ENCODE measurements around the gene MAN1A2.
"Not testable (repeated sequence)": the region's sequence is repeated elsewhere in the genome, so short reads cannot be mapped to it uniquely, and the experiment has no call there.

Gene MAN1A2

GRCh38 chr1:117413412-117413811 is 46.2 kb downstream of the MAN1A2 start:
- no peak overlapping the region for H3K4me2 ChIP-seq (ENCODE audit: low read length)
- H3K9ac ChIP-seq (ENCODE audit: low read depth, low read length): no peak overlapping the region
- H3K4me3 ChIP-seq (ENCODE audit: low read length): no peak overlapping the region
- no peaks in the 10 kb centered on the region for H3K9me3 ChIP-seq (replicated peaks; ENCODE audit: low read length)
- H3K27me3 ChIP-seq (ENCODE audit: control insufficient read depth, insufficient read depth, low read length): no peaks in the 10 kb centered on the region
- H3K36me3 ChIP-seq (ENCODE audit: insufficient read depth, low read length): peaks cover 2% of the 10 kb centered on the region
- peaks cover 4% of the 10 kb centered on the region for H3K4me1 ChIP-seq (ENCODE audit: control insufficient read depth, insufficient read depth, low read length)

- Histone ChIP-seq H3K36me3 (ENCODE audit: insufficient read depth, low read length) (peaks cover 2% of the 10 kb centered on the region), H3K9me3 (replicated peaks; ENCODE audit: low read length) (no peaks in the 10 kb centered on the region)
Measured at GRCh38 chr1:117414943-117415342, 47.7 kb downstream of the MAN1A2 start.

GRCh38 chr1:117416004-117416403 is 48.8 kb downstream of the MAN1A2 start:
- no peak overlapping the region for H3K4me2 ChIP-seq (ENCODE audit: low read length)
- no peaks in the 10 kb centered on the region for H3K27me3 ChIP-seq (ENCODE audit: control insufficient read depth, insufficient read depth, low read length)
- no peaks in the 10 kb centered on the region for H3K9me3 ChIP-seq (replicated peaks; ENCODE audit: low read length)
- no peak overlapping the region for H3K9ac ChIP-seq (ENCODE audit: low read depth, low read length)
- H3K4me3 ChIP-seq (ENCODE audit: low read length): no peak overlapping the region
- H3K36me3 ChIP-seq (ENCODE audit: insufficient read depth, low read length): peaks cover 2% of the 10 kb centered on the region
- peaks cover 4% of the 10 kb centered on the region for H3K4me1 ChIP-seq (ENCODE audit: control insufficient read depth, insufficient read depth, low read length)

More at GRCh38 chr1:117414943-117415342, 47.7 kb downstream of the MAN1A2 start:
- H3K4me3 ChIP-seq (ENCODE audit: low read length): no peak overlapping the region
- H3K4me1 ChIP-seq (ENCODE audit: control insufficient read depth, insufficient read depth, low read length): peaks cover 4% of the 10 kb centered on the region
- no peaks in the 10 kb centered on the region for H3K27me3 ChIP-seq (ENCODE audit: control insufficient read depth, insufficient read depth, low read length)
- H3K4me2 ChIP-seq (ENCODE audit: low read length): no peak overlapping the region
- H3K9ac ChIP-seq (ENCODE audit: low read depth, low read length): no peak overlapping the region

GRCh38 chr1:117416546-117417125 is 49.4 kb downstream of the MAN1A2 start:
- Histone ChIP-seq H3K4me3 (ENCODE audit: low read length) (no peak overlapping the region), H3K9ac (ENCODE audit: low read depth, low read length) (no peak overlapping the region), H3K4me2 (ENCODE audit: low read length) (no peak overlapping the region), H3K27me3 (ENCODE audit: control insufficient read depth, insufficient read depth, low read length) (no peaks in the 10 kb centered on the region), H3K36me3 (ENCODE audit: insufficient read depth, low read length) (peaks cover 2% of the 10 kb centered on the region), H3K9me3 (replicated peaks; ENCODE audit: low read length) (no peaks in the 10 kb centered on the region), H3K4me1 (ENCODE audit: control insufficient read depth, insufficient read depth, low read length) (peaks cover 4% of the 10 kb centered on the region)

- H3K27me3 ChIP-seq (ENCODE audit: control insufficient read depth, insufficient read depth, low read length): no peaks in the 10 kb centered on the region
- peaks cover 3% of the 10 kb centered on the region for H3K9me3 ChIP-seq (replicated peaks; ENCODE audit: low read length)
- no peak overlapping the region for H3K9ac ChIP-seq (ENCODE audit: low read depth, low read length)
- no peak overlapping the region for H3K4me2 ChIP-seq (ENCODE audit: low read length)
- H3K36me3 ChIP-seq (ENCODE audit: insufficient read depth, low read length): peaks cover 13% of the 10 kb centered on the region
- H3K4me1 ChIP-seq (ENCODE audit: control insufficient read depth, insufficient read depth, low read length): no peaks in the 10 kb centered on the region
- no peak overlapping the region for H3K4me3 ChIP-seq (ENCODE audit: low read length)
Measured at GRCh38 chr1:117425050-117425734, 57.9 kb downstream of the MAN1A2 start.

- H3K4me1 ChIP-seq (ENCODE audit: control insufficient read depth, insufficient read depth, low read length): no peaks in the 10 kb centered on the region
- peaks cover 13% of the 10 kb centered on the region for H3K36me3 ChIP-seq (ENCODE audit: insufficient read depth, low read length)
- no peak overlapping the region for H3K4me3 ChIP-seq (ENCODE audit: low read length)
- no peaks in the 10 kb centered on the region for H3K27me3 ChIP-seq (ENCODE audit: control insufficient read depth, insufficient read depth, low read length)
- H3K9ac ChIP-seq (ENCODE audit: low read depth, low read length): no peak overlapping the region
- H3K4me2 ChIP-seq (ENCODE audit: low read length): no peak overlapping the region
- H3K9me3 ChIP-seq (replicated peaks; ENCODE audit: low read length): peaks cover 3% of the 10 kb centered on the region
Measured at GRCh38 chr1:117427297-117427696, 60.0 kb downstream of the MAN1A2 start.

- Histone ChIP-seq H3K27me3 (ENCODE audit: control insufficient read depth, insufficient read depth, low read length) (no peaks in the 10 kb centered on the region), H3K4me2 (ENCODE audit: low read length) (no peak overlapping the region), H3K9me3 (replicated peaks; ENCODE audit: low read length) (no peaks in the 10 kb centered on the region), H3K4me1 (ENCODE audit: control insufficient read depth, insufficient read depth, low read length) (no peaks in the 10 kb centered on the region), H3K9ac (ENCODE audit: low read depth, low read length) (no peak overlapping the region), H3K4me3 (ENCODE audit: low read length) (no peak overlapping the region), H3K36me3 (ENCODE audit: insufficient read depth, low read length) (no peaks in the 10 kb centered on the region)
Measured at GRCh38 chr1:117433943-117434342, 66.7 kb downstream of the MAN1A2 start.

- Histone ChIP-seq H3K4me1 (ENCODE audit: control insufficient read depth, insufficient read depth, low read length) (no peaks in the 10 kb centered on the region), H3K27me3 (ENCODE audit: control insufficient read depth, insufficient read depth, low read length) (no peaks in the 10 kb centered on the region), H3K9ac (ENCODE audit: low read depth, low read length) (no peak overlapping the region), H3K4me3 (ENCODE audit: low read length) (no peak overlapping the region), H3K4me2 (ENCODE audit: low read length) (no peak overlapping the region), H3K9me3 (replicated peaks; ENCODE audit: low read length) (no peaks in the 10 kb centered on the region), H3K36me3 (ENCODE audit: insufficient read depth, low read length) (no peaks in the 10 kb centered on the region)
Measured at GRCh38 chr1:117436513-117436912, 69.3 kb downstream of the MAN1A2 start.

GRCh38 chr1:117447661-117448060 is 80.4 kb downstream of the MAN1A2 start:
- Histone ChIP-seq H3K9me3 (replicated peaks; ENCODE audit: low read length) (no peaks in the 10 kb centered on the region), H3K36me3 (ENCODE audit: insufficient read depth, low read length) (no peaks in the 10 kb centered on the region), H3K4me2 (ENCODE audit: low read length) (no peak overlapping the region), H3K9ac (ENCODE audit: low read depth, low read length) (no peak overlapping the region), H3K4me3 (ENCODE audit: low read length) (no peak overlapping the region), H3K4me1 (ENCODE audit: control insufficient read depth, insufficient read depth, low read length) (no peaks in the 10 kb centered on the region), H3K27me3 (ENCODE audit: control insufficient read depth, insufficient read depth, low read length) (no peaks in the 10 kb centered on the region)

GRCh38 chr1:117452216-117452615 is 85.0 kb downstream of the MAN1A2 start:
- Histone ChIP-seq H3K4me1 (ENCODE audit: control insufficient read depth, insufficient read depth, low read length) (no peaks in the 10 kb centered on the region), H3K9ac (ENCODE audit: low read depth, low read length) (no peak overlapping the region), H3K27me3 (ENCODE audit: control insufficient read depth, insufficient read depth, low read length) (no peaks in the 10 kb centered on the region), H3K4me2 (ENCODE audit: low read length) (no peak overlapping the region), H3K36me3 (ENCODE audit: insufficient read depth, low read length) (no peaks in the 10 kb centered on the region), H3K9me3 (replicated peaks; ENCODE audit: low read length) (no peaks in the 10 kb centered on the region), H3K4me3 (ENCODE audit: low read length) (no peak overlapping the region)

GRCh38 chr1:117453958-117454357 is 86.7 kb downstream of the MAN1A2 start:
- no peaks in the 10 kb centered on the region for H3K27me3 ChIP-seq (ENCODE audit: control insufficient read depth, insufficient read depth, low read length)
- no peak overlapping the region for H3K4me2 ChIP-seq (ENCODE audit: low read length)
- no peak overlapping the region for H3K9ac ChIP-seq (ENCODE audit: low read depth, low read length)
- H3K4me1 ChIP-seq (ENCODE audit: control insufficient read depth, insufficient read depth, low read length): no peaks in the 10 kb centered on the region
- no peaks in the 10 kb centered on the region for H3K9me3 ChIP-seq (replicated peaks; ENCODE audit: low read length)
- H3K4me3 ChIP-seq (ENCODE audit: low read length): no peak overlapping the region
- no peaks in the 10 kb centered on the region for H3K36me3 ChIP-seq (ENCODE audit: insufficient read depth, low read length)

- H3K4me3 ChIP-seq (ENCODE audit: low read length); H3K4me1 ChIP-seq (ENCODE audit: control insufficient read depth, insufficient read depth, low read length); H3K9ac ChIP-seq (ENCODE audit: low read depth, low read length); H3K4me2 ChIP-seq (ENCODE audit: low read length); H3K9me3 ChIP-seq (replicated peaks; ENCODE audit: low read length); H3K36me3 ChIP-seq (ENCODE audit: insufficient read depth, low read length); H3K27me3 ChIP-seq (ENCODE audit: control insufficient read depth, insufficient read depth, low read length): not testable (repeated sequence)
Measured at GRCh38 chr1:117458410-117458809, 91.2 kb downstream of the MAN1A2 start.
